ENCODE results near the gene NACC1.

The NACC1 gene

GRCh38 chr19:13095934-13096927 lies 21.8 kb upstream of the NACC1 start:
- DNase-seq (ENCODE audit: low read depth in 2 of 2), result no peak
- H3K4me3 ChIP-seq (replicated peaks in 1 of 2; ENCODE audit: low read depth in 2 of 2, low read length in 2 of 2), result no peak overlapping the region
- TF ChIP-seq, protein P1, sequence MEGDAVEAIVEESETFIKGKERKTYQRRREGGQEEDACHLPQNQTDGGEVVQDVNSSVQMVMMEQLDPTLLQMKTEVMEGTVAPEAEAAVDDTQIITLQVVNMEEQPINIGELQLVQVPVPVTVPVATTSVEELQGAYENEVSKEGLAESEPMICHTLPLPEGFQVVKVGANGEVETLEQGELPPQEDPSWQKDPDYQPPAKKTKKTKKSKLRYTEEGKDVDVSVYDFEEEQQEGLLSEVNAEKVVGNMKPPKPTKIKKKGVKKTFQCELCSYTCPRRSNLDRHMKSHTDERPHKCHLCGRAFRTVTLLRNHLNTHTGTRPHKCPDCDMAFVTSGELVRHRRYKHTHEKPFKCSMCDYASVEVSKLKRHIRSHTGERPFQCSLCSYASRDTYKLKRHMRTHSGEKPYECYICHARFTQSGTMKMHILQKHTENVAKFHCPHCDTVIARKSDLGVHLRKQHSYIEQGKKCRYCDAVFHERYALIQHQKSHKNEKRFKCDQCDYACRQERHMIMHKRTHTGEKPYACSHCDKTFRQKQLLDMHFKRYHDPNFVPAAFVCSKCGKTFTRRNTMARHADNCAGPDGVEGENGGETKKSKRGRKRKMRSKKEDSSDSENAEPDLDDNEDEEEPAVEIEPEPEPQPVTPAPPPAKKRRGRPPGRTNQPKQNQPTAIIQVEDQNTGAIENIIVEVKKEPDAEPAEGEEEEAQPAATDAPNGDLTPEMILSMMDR (IDR thresholded peaks at IDR 0.05; ENCODE audit: low read depth, low read length), result no peak

DNA sequence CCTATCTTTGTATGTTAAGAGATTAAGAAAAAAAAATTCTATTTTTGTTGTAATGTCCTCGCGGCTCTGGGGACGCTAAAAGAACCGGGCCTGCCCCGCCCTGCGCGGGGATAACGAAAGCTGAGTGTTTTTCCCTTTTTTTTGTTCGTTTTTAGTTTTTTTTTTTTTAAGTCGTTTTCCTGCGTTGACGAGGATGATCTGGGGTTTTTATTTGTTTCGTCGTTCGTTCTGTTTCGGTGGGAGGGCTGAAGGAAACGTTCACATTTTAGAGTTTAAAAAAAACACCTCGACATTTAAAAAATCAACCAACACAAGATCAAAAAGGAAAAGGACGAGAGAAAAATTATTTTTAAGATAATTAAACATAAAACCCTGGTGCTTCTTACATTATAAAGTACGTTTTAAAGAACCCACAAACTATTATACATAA lies 21.0 kb upstream of the NACC1 start:
- no peak overlapping the region for H3K4me3 ChIP-seq (replicated peaks in 1 of 2; ENCODE audit: low read depth in 2 of 2, low read length in 2 of 2)
- TF ChIP-seq, protein P1 (IDR thresholded peaks at IDR 0.05; ENCODE audit: low read depth, low read length), result no peak
- DNase-seq (ENCODE audit: low read depth in 2 of 2), result no peak

DNA sequence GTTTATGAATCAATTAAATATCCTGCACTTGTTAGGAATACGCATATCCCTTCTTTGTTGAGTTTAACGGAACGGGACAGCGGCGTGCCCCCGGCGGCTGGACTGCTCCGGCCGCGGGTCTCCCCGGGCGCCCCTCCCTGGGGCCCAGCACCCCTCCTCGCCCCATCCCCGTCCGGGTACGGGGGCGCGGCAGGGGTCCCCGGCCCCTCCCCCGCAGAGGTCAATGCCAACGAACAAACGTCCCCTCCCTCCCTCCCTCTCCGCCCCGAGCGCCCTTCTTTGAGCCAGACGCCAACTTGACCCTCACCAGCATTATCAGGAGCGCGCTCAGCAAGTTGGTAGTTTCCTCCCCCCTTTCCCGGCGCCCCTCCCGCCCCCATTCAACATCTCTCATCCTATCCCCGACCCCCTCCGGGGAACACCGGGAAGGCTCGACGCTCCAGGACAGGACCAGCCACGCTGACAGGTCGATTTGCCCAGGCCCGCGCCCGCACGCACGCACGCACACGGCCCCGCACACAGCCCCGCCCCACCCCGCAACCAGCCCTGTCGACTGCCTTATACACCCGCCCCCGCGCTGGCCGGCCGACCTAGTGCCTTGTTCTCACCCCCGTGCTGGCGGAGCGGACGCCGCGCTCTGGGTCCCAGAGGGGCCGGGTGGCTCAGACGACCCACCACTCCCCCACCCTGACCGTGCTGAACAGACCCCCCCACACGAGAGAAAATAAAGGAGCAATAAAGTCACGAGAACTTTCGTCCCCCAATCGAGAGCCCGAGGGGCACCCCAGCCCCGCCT lies 20.4 kb upstream of the NACC1 start:
- DNase-seq (ENCODE audit: low read depth in 2 of 2), result no peak
- TF ChIP-seq, protein P1 (IDR thresholded peaks at IDR 0.05; ENCODE audit: low read depth, low read length), result no peak
- peak overlapping the region in 1 of 2 donors; percentile 18 for H3K4me3 ChIP-seq (replicated peaks in 1 of 2; ENCODE audit: low read depth in 2 of 2, low read length in 2 of 2)

DNA sequence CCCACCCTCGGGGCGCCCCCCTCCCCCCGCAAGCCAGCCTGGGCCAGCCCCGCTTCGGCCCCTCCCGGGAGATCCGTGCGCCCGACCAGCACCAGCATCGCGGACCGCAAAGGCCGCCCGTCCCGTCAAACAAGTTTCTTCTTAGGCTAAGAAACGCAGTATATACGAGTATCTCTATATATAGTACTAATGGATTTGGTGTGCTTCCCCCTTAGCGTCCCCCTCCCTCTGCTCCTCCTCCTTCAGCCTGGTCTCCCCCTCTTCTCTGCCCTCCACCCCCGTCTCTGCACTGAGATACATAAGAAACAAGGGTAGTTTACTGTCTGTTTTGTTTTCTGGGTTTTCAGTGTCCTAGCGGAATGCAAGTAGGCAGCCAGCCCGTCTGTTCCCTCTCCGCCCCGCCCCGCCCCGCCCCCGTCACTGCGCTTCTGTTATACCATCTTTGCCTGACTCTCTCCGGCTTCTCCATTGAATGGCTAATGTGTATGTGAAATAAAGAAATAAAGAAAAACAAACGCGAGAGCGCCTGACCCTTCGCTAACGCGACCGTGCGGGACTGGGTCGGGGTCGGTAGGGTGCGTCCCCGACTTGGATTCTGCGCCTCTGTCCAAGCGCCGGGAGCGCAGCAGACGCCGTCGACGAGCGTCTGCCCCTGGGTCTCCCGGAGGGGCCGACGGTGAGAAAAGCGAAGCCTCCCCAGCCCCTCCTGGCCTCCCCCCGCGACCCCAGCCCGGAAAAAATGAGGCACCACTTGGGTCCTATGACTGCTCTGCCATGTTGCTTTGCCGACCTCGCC lies 19.6 kb upstream of the NACC1 start:
- peak overlapping the region in 1 of 2 donors; percentile 28 for H3K4me3 ChIP-seq (replicated peaks in 1 of 2; ENCODE audit: low read depth in 2 of 2, low read length in 2 of 2)
- DNase-seq (ENCODE audit: low read depth in 2 of 2), result peak; percentile 65 to 73
- TF ChIP-seq, protein P1 (IDR thresholded peaks at IDR 0.05; ENCODE audit: low read depth, low read length), result no peak

DNA sequence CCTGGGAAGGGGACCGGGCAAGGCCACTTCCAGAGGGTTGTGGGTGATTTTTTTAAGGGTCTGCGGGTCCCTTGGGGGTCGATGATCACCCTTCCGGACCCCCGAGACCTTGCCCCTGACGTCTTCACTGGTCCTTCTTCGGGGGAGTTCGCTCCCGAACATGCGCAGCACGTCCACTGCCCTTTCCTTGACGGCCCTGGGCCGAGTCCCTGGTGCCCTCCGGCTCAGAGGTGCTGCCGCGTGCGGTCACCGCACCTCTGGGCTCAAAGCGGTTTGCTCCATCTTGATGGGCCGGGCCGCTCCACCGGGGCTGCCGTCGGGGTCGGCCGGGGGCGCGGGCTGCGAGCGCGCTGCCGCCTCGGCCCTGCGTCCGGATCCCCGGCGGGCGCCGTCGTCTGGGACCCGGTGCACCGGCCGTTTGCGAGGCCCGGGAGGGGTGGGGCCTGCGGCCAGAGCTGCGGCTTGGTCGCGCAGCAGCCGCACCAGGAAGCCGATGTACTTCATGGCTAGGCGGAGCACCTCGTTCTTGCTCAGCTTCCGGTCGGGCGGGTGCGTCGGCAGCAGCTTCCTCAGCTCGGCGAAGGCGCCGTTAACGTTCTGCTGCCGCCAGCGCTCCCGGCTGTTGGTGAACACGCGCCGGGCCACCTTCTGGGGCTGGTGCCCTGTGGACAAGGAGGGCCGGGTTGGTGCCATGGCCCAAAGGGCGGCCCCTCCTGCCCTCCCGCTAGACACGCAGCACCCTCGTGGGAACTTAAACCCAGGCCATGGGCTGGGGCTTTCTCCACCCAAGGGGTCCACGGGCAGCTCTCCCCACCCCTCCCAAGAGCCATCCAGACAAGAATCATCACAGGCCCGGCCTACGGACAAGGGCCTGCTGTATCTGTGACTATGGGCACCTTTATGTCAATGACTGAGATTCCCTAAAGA lies 18.7 kb upstream of the NACC1 start:
- TF ChIP-seq, protein P1 (IDR thresholded peaks at IDR 0.05; ENCODE audit: low read depth, low read length), result no peak
- peak overlapping the region in 1 of 2 donors; percentile 10 for H3K4me3 ChIP-seq (replicated peaks in 1 of 2; ENCODE audit: low read depth in 2 of 2, low read length in 2 of 2)
- peak; percentile 62 to 64 for DNase-seq (ENCODE audit: low read depth in 2 of 2)
